ENCODE results near the gene FAM43A.

DNA sequence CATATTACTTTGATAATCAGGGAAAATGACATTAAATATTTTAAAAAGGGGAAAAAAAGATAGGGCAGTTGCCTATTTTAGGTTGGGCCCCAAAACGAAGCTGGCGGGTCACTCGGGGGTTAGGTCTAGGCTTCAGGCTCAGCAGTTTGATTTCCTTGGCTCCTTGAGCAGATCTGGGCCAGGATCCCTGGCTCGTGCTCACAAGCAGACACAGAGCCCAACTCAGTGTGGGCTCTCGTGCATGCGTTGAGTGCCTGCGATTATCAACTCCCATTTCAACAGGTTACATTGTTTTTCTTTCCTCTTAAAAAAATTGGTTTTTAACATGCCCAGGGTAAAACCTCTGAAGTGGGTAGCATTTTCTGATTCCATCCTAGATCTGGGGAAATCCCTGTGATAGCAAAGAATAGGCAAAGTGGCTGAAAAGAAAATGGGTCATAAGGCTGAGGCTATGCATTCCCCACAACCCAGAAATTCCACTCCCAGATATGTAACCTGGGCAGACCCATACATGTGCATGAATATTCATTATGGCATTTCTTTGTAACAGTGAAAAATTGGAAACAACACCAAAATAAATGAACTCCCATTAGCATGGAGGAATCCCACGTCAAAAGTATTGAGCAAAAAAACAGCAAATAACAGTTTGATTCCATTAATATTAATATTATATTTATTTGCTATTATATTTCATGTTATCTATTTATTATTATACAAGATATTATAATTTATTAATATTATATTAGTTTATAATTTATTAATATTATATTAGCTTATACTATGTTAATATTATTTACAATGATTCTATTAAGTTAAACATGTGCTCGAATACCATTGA lies 27.8 kb downstream of the FAM43A start:
- no peak for TF ChIP-seq POLR2A (IDR thresholded peaks at IDR 0.05)
- TF ChIP-seq, protein P1, sequence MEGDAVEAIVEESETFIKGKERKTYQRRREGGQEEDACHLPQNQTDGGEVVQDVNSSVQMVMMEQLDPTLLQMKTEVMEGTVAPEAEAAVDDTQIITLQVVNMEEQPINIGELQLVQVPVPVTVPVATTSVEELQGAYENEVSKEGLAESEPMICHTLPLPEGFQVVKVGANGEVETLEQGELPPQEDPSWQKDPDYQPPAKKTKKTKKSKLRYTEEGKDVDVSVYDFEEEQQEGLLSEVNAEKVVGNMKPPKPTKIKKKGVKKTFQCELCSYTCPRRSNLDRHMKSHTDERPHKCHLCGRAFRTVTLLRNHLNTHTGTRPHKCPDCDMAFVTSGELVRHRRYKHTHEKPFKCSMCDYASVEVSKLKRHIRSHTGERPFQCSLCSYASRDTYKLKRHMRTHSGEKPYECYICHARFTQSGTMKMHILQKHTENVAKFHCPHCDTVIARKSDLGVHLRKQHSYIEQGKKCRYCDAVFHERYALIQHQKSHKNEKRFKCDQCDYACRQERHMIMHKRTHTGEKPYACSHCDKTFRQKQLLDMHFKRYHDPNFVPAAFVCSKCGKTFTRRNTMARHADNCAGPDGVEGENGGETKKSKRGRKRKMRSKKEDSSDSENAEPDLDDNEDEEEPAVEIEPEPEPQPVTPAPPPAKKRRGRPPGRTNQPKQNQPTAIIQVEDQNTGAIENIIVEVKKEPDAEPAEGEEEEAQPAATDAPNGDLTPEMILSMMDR (IDR thresholded peaks at IDR 0.05), result no peak

Data from testis (tissue), 2 donors.